ENCODE results near the gene GLIS1.

The GLIS1 gene

GRCh38 chr1:53739109-53739681, at the start of gene GLIS1:
TSS of gene GLIS1 (minus strand) at chr1:53739164. CDS start at chr1:53738064, 1,100 bp downstream.
- peak; percentile 94 for DNase-seq

- no peak for DNase-seq
Observed at GRCh38 chr1:53787655-53788054, 48.7 kb upstream of the GLIS1 start.

- DNase-seq, result no peak
Observed at GRCh38 chr1:53783056-53783455, 44.1 kb upstream of the GLIS1 start.

- DNase-seq, result no peak
Observed at GRCh38 chr1:53781654-53782053, 42.7 kb upstream of the GLIS1 start.

- DNase-seq, result no peak
Observed at GRCh38 chr1:53777272-53777671, 38.3 kb upstream of the GLIS1 start.

GRCh38 chr1:53771648-53772047, 32.7 kb upstream of the GLIS1 start:
- no peak for DNase-seq

- DNase-seq, result no peak
Observed at GRCh38 chr1:53769780-53770179, 30.8 kb upstream of the GLIS1 start.

- DNase-seq, result no peak
Observed at GRCh38 chr1:53769184-53769583, 30.2 kb upstream of the GLIS1 start.

GRCh38 chr1:53766831-53767405, 28.0 kb upstream of the GLIS1 start:
- DNase-seq, result no peak

- no peak for DNase-seq
Observed at GRCh38 chr1:53766194-53766742, 27.3 kb upstream of the GLIS1 start.

- peak; percentile 27 for DNase-seq
Observed at GRCh38 chr1:53765657-53766056, 26.7 kb upstream of the GLIS1 start.

GRCh38 chr1:53763911-53764310, 24.9 kb upstream of the GLIS1 start:
- DNase-seq, result no peak

GRCh38 chr1:53763461-53763860, 24.5 kb upstream of the GLIS1 start:
- no peak for DNase-seq

GRCh38 chr1:53760497-53760896, 21.5 kb upstream of the GLIS1 start:
- peak; percentile 20 for DNase-seq

GRCh38 chr1:53755874-53756273, 16.9 kb upstream of the GLIS1 start:
- peak; percentile 60 for DNase-seq

GRCh38 chr1:53754484-53755312, 15.7 kb upstream of the GLIS1 start:
- peak; percentile 81 for DNase-seq

- no peak for DNase-seq
Observed at GRCh38 chr1:53752281-53752680, 13.3 kb upstream of the GLIS1 start.

GRCh38 chr1:53747841-53748240, 8.9 kb upstream of the GLIS1 start:
- DNase-seq, result no peak

GRCh38 chr1:53740621-53741105, 1.7 kb upstream of the GLIS1 start:
- no peak for DNase-seq

- no peak for DNase-seq
Observed at GRCh38 chr1:53738205-53739108, 507 bp downstream of the GLIS1 start.

GRCh38 chr1:53737648-53738204, 1.2 kb downstream of the GLIS1 start:
- DNase-seq, result no peak

GRCh38 chr1:53736290-53736689, 2.7 kb downstream of the GLIS1 start:
- no peak for DNase-seq

Measured in NCI-H82 (cell line).